WTC11 (cell line): ENCODE measurements around the gene IGFL1.

Source experiments
- AFF4 ChIP-seq: sonication (generic); formaldehyde crosslinking; IDR thresholded peaks from 2 replicates; pipeline ENCODE4 v1.8.1; 2023; ENCODE audit warnings: mild to moderate bottlenecking, missing genetic modification reagents, borderline replicate concordance
- ATF3 ChIP-seq: sonication (generic); formaldehyde crosslinking; conservative IDR thresholded peaks from 2 replicates; pipeline ENCODE4 v1.8.1; 2022; ENCODE audit warnings: mild to moderate bottlenecking, missing genetic modification reagents
- CREB1 ChIP-seq: sonication (generic); formaldehyde crosslinking; IDR thresholded peaks from 2 replicates; pipeline ENCODE4 v1.8.0; 2023; ENCODE audit warnings: mild to moderate bottlenecking, missing genetic modification reagents
- CREM ChIP-seq: sonication (generic); formaldehyde crosslinking; IDR thresholded peaks from 2 replicates; pipeline ENCODE4 v1.8.1; 2022; ENCODE audit warnings: mild to moderate bottlenecking, missing genetic modification reagents, moderate library complexity
- CTCF ChIP-seq: fragments of 200-600 bp; IDR thresholded peaks from 2 replicates; pipeline ENCODE4 v1.8.0; 2022; ENCODE audit warnings: antibody characterized with exemption
- MAX ChIP-seq: sonication (generic); formaldehyde crosslinking; IDR thresholded peaks from 2 replicates; pipeline ENCODE4 v1.8.0; 2022; ENCODE audit warnings: mild to moderate bottlenecking, missing genetic modification reagents
- RORB ChIP-seq: fragments of 250-450 bp; sonication (Bioruptor Pico); IDR thresholded peaks from 2 replicates; pipeline ENCODE4 v1.9.0; 2021; ENCODE audit warnings: mild to moderate bottlenecking
- SMAD4 ChIP-seq: sonication (generic); formaldehyde crosslinking; IDR thresholded peaks from 2 replicates; pipeline ENCODE4 v1.8.0; 2022; ENCODE audit warnings: mild to moderate bottlenecking, missing genetic modification reagents
- SP1 ChIP-seq: sonication (generic); formaldehyde crosslinking; conservative IDR thresholded peaks from 2 replicates; pipeline ENCODE4 v1.8.1; 2022; ENCODE audit warnings: missing genetic modification reagents
- TEAD1 ChIP-seq: sonication (generic); formaldehyde crosslinking; IDR thresholded peaks from 2 replicates; pipeline ENCODE4 v1.8.0; 2022; ENCODE audit warnings: mild to moderate bottlenecking, missing genetic modification reagents
- TEAD4 ChIP-seq: sonication (generic); formaldehyde crosslinking; IDR thresholded peaks from 2 replicates; pipeline ENCODE4 v1.8.0; 2022; ENCODE audit warnings: mild to moderate bottlenecking, missing genetic modification reagents
- TP53 ChIP-seq: sonication (generic); formaldehyde crosslinking; IDR thresholded peaks from 2 replicates; pipeline ENCODE4 v1.8.1; 2023; ENCODE audit warnings: mild to moderate bottlenecking, missing genetic modification reagents
- ZNF423 ChIP-seq: fragments of 250-450 bp; sonication (Bioruptor Pico); IDR thresholded peaks from 2 replicates; pipeline ENCODE4 v2.1.2; 2022; ENCODE audit warnings: mild to moderate bottlenecking, moderate library complexity

GRCh38 chr19:46239193-46240024 is 9.9 kb downstream of the IGFL1 start:
- TF ChIP-seq CTCF (no peak), MAX (CRISPR knock-in tag) (no peak), TEAD4 (CRISPR knock-in tag) (no peak), CREM (CRISPR knock-in tag) (no peak), SP1 (no peak), RORB (no peak), SMAD4 (CRISPR knock-in tag) (no peak), ATF3 (CRISPR knock-in tag) (no peak), ZNF423 (no peak), CREB1 (no peak), TEAD1 (CRISPR knock-in tag) (no peak), TP53 (CRISPR knock-in tag) (no peak), AFF4 (CRISPR knock-in tag) (no peak)
